Astrocyte of the cerebellum (primary cell): ENCODE measurements around the gene TFAP2B.

Experiments
- DNase-seq: peaks from one replicate; pipeline ENCODE4 v3.0.0-alpha.2; 2011; ENCODE audit warnings: low read depth
- H3K4me3 ChIP-seq: 2 replicates; pipeline ENCODE4 v1.5.1; 2011; ENCODE audit warnings: mild to moderate bottlenecking, low read depth, low read length, moderate library complexity
- CTCF ChIP-seq: IDR thresholded peaks from 2 replicates; pipeline ENCODE4 v1.5.1; 2012; ENCODE audit warnings: low read length, low read depth, moderate library complexity, mild to moderate bottlenecking; ENCODE audit errors: missing control alignments
- in situ Hi-C: cut with HindIII; loops from 2 replicates; pipeline ENCODE4 v1.10.0; 2017; ENCODE audit warnings: low sequenced_read_pairs

Gene TFAP2B

GRCh38 chr6:50822078-50822476 is 3.4 kb downstream of the TFAP2B start:
- in situ Hi-C loops, result no loop called here
- TF ChIP-seq CTCF, result no peak
- H3K4me3 ChIP-seq, result no peak overlapping the region
- DNase-seq, result no peak

- in situ Hi-C loops, result no loop called here
- H3K4me3 ChIP-seq, result no peak overlapping the region
- no peak for TF ChIP-seq CTCF
- DNase-seq, result no peak
Measured at GRCh38 chr6:50823094-50823920, 4.6 kb downstream of the TFAP2B start.

GRCh38 chr6:50824552-50824951 is 5.9 kb downstream of the TFAP2B start:
- in situ Hi-C loops, result no loop called here
- no peak overlapping the region for H3K4me3 ChIP-seq
- no peak for DNase-seq
- no peak for TF ChIP-seq CTCF

GRCh38 chr6:50825375-50826036 is 6.8 kb downstream of the TFAP2B start:
- DNase-seq, result no peak
- in situ Hi-C loops, result no loop called here
- no peak for TF ChIP-seq CTCF
- H3K4me3 ChIP-seq, result no peak overlapping the region

GRCh38 chr6:50826037-50826761 is 7.5 kb downstream of the TFAP2B start:
- in situ Hi-C loops, result no loop called here
- H3K4me3 ChIP-seq, result no peak overlapping the region
- no peak for DNase-seq
- TF ChIP-seq CTCF, result no peak

GRCh38 chr6:50826803-50827202 is 8.1 kb downstream of the TFAP2B start:
- H3K4me3 ChIP-seq, result no peak overlapping the region
- TF ChIP-seq CTCF, result no peak
- in situ Hi-C loops, result no loop called here
- no peak for DNase-seq
